GM10266 (cell line): ENCODE measurements around the gene PRKAB1.
"Not testable (repeated sequence)": the region's sequence is repeated elsewhere in the genome, so short reads cannot be mapped to it uniquely, and the experiment has no call there.

Experiments
- DNase-seq: peaks from one replicate; pipeline ENCODE4 v3.0.0; 2012; ENCODE audit errors: extremely low spot score
- CTCF ChIP-seq: IDR thresholded peaks from 2 replicates; pipeline ENCODE4 v1.5.1; 2012; ENCODE audit warnings: mild to moderate bottlenecking, low read depth; ENCODE audit not compliant: control insufficient read depth, insufficient read depth; ENCODE audit errors: missing control alignments

PRKAB1 gene

DNA sequence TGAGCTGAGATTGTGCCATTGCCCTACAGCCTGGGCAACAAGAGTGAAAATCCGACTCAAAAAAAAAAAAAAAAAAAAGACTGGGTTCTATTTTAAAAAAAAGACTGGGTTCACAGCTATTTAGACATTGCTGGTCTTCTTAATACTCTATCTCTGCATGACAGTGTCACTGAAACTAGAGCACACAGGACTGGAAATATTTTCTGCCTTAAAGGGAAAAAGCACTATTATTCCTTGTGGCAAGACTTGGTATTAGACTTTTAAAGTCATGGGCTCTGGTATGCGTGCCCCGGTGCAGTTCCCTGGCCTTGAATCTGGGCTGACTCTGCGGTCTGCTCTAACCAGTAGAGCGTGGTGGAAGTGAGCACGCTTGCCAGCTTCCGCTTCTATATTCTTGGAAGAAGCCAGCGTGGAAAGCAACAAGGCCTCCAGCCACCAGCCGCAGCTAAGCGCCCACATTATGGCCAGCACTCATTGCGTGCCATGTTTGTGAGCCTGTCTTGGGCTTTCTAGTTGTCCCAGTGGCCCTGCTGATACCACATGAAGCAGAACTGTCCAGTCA, 31.3 kb downstream of the PRKAB1 start:
- no peak for DNase-seq

DNA sequence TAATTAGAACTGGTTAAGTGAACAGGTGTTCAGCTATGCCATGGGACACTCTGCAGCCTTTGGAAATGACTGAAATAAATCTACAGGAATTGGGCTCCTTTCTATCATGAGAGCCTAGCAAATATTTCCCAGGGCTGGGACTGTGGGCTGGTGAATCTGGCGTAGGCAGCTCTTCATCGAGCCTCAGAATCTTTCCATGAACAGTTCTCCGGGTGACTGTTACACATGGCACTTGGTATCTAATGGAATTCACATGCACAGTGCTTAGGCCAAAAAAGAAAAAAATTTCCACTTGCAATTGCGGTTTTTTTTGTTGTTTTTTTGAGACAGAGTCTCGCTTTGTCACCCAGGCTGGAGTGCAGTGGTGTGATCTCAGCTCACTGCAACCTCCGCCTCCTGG, 32.1 kb downstream of the PRKAB1 start:
- DNase-seq = no peak
- TF ChIP-seq CTCF = no peak

More for the DNA sequence above, 31.3 kb downstream of the PRKAB1 start:
- TF ChIP-seq CTCF = no peak

DNA sequence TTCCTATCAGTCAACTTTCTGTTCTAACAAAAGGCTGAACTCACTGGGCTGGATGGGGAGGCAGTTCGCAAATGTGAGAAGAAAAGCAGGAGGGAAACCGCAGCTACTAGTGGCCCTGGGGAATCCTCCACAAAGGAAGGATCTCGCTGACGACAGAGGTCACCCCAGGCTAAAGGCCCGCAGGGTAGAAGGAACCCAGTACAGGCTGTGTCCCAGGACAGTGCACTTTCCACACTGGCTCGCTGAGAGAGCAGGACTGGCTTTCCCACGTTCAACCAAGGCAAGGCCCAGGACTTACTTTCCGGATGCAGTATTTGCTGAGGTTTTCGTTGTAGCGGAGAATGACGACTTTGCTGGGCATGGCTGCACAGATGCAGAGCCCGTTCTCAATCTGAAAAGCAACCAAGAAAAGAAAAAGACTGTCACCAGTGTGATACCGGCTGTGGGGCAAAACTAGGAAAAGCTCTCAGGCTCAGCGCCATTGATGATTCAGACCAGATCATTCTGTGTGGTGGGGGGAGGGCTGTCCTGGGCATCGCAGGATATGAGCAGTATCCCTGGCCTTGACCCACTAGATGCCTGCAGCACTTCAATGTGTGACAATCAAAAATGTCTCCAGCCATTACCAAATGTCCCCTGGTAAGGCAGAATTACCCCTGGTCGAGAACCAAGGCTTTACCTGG, 36.3 kb downstream of the PRKAB1 start:
- TF ChIP-seq CTCF = no peak
- DNase-seq = no peak

DNA sequence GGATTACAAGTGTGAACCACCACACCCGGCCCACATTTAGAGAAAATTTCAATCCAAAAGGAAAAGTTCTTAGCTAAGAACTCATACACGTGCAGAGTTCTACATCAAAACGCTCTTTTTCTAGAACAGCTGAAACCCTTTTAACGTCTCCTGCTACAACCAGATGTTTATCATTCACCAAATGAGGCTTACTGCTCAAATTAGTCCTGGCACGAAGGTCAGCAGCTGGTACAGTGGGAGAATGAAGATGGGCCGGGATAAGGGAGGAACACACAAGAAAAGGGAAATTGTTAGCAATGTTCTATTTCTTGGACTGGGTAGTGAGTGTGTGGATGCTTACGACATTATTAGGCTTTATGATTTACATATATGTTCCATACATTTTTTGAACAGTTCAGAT, 37.2 kb downstream of the PRKAB1 start:
- no peak for DNase-seq

GRCh38 chr12:119706427-119706826, 38.5 kb downstream of the PRKAB1 start:
- DNase-seq = not testable (repeated sequence)

More for the DNA sequence above, 37.2 kb downstream of the PRKAB1 start:
- TF ChIP-seq CTCF = no peak

GRCh38 chr12:119710374-119710964, 42.5 kb downstream of the PRKAB1 start:
- DNase-seq = no peak
- no peak for TF ChIP-seq CTCF

DNA sequence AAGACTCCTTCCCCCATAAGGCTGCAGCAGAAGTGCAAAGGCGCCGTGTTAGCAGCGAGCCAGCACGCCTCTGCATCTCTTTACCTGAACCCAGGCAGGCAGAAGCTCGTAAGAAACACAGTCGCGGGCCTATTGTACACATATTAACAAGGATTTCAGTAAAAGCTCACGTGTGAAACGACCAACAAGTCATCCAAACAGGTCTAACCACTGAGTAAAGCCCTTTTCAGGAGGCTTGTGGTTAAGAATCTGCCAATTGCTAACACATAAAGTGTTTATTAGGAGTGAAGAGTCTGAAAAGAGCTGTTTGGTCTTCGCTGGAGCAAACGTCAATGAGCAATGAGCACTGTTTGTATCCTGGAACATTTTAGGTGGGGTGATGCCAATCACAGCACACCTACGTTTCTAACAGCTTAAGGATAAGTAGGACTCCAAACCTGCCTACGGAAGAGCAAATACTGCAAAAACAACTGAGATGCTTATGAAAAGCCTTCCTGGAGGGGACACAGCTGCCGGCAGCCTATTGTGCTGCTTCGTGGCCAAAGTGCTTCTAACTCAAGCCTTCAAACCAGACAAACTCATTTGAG, 43.1 kb downstream of the PRKAB1 start:
- no peak for DNase-seq
- no peak for TF ChIP-seq CTCF
